Retinal pigment epithelial cell (primary cell): ENCODE results near the gene AAR2.

Experiments
- DNase-seq: peaks from one replicate; pipeline ENCODE4 v3.0.0-alpha.2; 2010; ENCODE audit warnings: low read depth
- H3K4me3 ChIP-seq: 2 replicates; pipeline ENCODE4 v1.5.1; 2011; ENCODE audit warnings: mild to moderate bottlenecking, low read length, control low read depth, moderate library complexity
- TF ChIP-seq, protein P1 (sequence below): conservative IDR thresholded peaks from 2 replicates; pipeline ENCODE4 v1.5.1; 2011; ENCODE audit warnings: low read depth, low read length, control low read depth, inconsistent platforms

Gene AAR2

DNA sequence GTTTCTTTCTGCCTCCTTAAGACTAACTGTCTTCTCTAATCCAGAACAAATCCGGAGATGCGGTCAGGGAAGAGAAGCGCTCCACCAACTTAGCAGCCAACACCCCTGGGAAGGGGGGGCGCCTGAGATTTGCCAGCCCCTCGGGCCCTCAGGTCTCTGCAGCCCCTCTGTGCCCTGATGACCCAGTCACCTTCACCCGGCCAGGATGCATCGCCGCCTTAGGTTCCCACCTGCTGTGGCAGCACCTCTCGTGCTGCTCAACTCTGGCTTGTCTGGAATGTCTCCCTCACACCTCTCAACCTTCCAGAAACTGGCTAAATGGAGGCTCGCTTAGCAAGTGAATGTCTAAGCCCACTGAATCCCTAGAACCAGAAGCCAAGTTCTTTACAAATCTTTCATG is 28.0 kb upstream of the AAR2 start:
- DNase-seq = no peak
- no peak overlapping the region for H3K4me3 ChIP-seq
- TF ChIP-seq, protein P1, sequence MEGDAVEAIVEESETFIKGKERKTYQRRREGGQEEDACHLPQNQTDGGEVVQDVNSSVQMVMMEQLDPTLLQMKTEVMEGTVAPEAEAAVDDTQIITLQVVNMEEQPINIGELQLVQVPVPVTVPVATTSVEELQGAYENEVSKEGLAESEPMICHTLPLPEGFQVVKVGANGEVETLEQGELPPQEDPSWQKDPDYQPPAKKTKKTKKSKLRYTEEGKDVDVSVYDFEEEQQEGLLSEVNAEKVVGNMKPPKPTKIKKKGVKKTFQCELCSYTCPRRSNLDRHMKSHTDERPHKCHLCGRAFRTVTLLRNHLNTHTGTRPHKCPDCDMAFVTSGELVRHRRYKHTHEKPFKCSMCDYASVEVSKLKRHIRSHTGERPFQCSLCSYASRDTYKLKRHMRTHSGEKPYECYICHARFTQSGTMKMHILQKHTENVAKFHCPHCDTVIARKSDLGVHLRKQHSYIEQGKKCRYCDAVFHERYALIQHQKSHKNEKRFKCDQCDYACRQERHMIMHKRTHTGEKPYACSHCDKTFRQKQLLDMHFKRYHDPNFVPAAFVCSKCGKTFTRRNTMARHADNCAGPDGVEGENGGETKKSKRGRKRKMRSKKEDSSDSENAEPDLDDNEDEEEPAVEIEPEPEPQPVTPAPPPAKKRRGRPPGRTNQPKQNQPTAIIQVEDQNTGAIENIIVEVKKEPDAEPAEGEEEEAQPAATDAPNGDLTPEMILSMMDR = no peak

DNA sequence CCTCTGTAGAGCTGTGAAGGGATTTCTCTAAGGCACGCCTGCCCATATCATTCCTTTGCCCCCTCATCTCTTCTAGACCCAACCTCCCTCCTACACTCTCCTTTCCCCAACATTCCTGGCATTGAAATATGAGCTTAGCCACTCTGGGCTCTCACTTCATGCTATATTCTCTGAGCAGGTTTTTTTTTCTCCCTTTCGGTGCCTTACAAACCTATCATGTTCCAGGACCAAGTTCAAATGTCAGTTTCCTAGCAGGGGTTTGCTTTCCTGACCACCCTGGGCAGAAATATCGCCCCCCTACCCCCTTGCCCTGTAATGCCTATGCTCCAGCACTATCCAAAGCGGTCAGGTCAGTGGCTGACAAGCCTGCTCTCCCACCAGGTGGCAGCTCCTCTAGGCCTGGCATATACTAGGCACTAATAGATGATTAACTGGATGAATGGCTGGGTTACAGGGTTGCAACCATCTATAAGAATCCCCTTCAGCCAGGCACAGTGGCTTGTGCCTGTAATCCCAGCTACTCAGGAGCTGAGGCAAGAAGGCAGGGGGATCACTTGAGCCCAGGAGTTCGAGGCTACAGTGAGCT is 25.7 kb upstream of the AAR2 start:
- TF ChIP-seq, protein P1 = peak; percentile 24
- H3K4me3 ChIP-seq = no peak overlapping the region
- no peak for DNase-seq

DNA sequence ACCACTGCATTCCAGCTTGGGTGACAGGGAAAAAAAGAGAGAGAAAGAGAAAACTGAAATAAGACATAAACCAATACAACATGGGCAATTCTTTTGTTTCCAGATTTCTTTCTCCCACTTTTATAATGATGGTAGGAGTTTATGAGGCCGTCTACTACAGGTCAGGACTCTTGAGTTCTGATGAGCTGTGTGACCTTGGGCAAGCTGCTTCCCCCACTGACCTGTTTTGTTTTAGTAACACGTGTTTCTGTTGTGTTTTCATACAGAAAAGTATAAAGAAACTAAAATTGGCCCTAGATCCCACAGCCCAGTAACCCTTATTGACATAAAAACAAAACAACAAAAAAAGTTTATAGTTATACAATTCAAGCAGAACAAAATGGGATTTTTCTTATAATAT is 22.9 kb upstream of the AAR2 start:
- TF ChIP-seq, protein P1 = no peak
- no peak for DNase-seq
- no peak overlapping the region for H3K4me3 ChIP-seq

DNA sequence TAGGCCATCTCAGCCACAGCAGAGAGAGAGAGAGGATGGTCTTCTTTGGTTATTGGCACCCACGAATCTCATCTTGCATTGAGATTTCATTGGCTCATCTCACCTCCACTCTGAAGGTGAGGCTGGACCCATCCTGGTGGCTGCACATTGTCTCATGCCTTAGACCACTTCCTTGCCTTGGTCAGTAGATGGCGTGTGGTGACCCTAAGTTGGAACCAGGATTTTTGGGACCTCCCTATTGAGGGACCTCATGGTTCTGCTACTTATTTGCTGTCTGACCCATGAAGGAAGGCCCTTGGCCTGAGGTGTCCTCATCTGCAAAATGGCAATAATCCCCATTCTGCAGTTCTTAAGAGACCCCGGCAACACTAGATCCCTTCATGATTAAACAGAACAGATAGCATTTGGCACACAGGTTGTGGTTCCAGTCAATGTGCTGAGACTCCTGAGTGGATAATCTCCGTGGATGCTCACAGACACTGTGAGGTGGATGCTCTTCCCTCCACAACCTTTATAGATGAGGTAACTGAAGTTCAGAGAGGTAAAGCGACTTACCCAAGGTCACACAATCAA is 21.5 kb upstream of the AAR2 start:
- no peak for DNase-seq
- TF ChIP-seq, protein P1 = peak; percentile 67
- H3K4me3 ChIP-seq = no peak overlapping the region

DNA sequence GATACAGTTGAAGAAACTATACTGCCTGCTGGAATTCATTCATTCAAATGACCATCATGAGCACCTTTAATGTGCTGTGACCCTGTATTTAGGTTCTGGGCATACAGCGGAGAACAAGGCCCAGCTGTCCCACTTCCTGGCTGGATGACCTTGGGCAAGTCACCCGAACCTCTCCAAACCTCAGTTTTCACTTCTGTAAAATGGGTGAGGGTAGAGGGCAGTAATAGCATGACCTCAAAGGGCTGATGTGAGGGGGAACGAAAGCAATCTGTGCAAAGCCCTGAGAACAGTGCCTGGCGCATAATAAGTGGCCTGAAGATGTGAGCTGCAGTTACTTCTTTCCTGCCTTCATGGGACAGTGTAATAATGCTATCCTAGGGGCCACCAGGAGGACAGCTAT is 20.5 kb upstream of the AAR2 start:
- H3K4me3 ChIP-seq = no peak overlapping the region
- TF ChIP-seq, protein P1 = no peak
- DNase-seq = no peak

DNA sequence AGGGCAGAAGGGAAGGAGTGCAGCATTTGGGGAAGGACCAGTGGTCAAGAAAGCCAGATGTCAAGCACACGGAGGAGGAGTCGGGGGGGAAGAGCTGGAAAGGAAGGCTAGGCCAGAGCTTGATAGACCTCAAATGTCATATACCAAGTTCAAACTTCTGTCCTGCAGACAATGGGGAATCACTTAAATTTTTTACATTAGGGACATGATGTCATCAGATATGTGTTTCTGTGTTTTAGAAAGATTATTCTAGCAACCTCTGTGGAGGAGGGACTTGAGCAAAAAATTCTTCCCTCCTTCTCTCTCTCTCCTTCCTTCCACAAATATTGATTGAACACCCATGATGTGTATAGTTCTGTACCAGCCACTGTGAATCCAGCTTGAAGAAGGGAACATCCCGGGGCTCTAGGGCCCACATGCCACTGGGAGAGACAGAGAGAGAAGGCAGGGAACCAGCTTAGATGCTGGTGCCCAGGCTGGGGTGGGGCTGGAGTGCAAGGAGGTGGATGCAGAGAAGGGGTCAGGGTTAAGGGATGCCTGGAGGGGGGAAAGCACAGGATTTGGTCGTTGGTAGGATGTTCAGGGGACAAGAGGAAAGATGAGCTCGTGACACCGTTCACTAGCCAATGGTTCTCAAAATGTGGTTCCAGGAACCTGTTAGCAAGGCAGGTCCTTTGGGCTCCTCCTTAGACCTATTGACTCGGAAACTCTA is 19.8 kb upstream of the AAR2 start:
- H3K4me3 ChIP-seq = no peak overlapping the region
- no peak for DNase-seq
- TF ChIP-seq, protein P1 = no peak

DNA sequence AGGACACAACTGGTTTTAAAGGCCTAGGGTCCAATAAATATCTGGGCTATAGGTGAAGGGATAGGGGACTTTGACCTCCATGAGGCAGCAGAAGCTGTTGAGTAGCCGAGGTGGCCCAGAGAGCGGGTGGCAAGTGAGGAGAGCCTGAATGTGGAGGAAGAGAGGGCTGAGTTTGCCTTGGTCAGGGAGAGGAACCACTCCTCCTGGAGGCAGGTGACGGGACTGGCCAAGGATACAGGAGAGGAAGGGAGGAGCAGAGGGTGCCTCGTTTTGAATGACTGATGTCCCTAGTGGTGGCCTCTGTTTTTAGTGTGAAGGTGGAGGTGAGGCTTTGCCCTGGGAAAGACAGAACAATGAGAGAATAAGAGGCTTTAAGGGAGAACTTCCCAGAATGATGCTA is 19.1 kb upstream of the AAR2 start:
- TF ChIP-seq, protein P1 = peak; percentile 22
- DNase-seq = no peak
- no peak overlapping the region for H3K4me3 ChIP-seq
